Endothelial cell of umbilical vein (primary cell): ENCODE measurements around the gene RIPK4. TPM values are rescaled to one million over a fixed set of nuclear protein-coding genes. Genes with fewer than 3 reads are reported as not detected.

Experiments
- BruUV-seq: library from RNA; stranded (reverse); fragments of 400-500 nt; replicated peaks from 2 replicates; lab custom pipeline; 2021; lab: Mats Ljungman, UMichigan
- CTCF ChIA-PET: fragments of 300-600, 350-600 bp; sonication (Branson Sonifier 250); formaldehyde crosslinking; loops from one replicate; lab custom pipeline; 2021; ENCODE audit warnings: antibody characterized with exemption, inconsistent platforms; lab: Charles Lee
- POLR2A ChIA-PET: fragments of 300-600, 350-600 bp; sonication (Branson Sonifier 250); formaldehyde crosslinking; loops from one replicate; lab custom pipeline; 2021; ENCODE audit warnings: antibody characterized with exemption, inconsistent platforms; lab: Charles Lee
- DNase-seq: peaks from one replicate; pipeline ENCODE4 v3.0.0-alpha.2; 2011; ENCODE audit warnings: low read depth, low spot score
- FAIRE-seq: peaks from 2 replicates; lab custom pipeline; 2011; peaks lifted over from hg19 to GRCh38; lab: Jason Lieb, UNC
- H2AFZ ChIP-seq: 2 replicates; pipeline ENCODE4 v1.6.0; 2012; ENCODE audit warnings: low read depth, low read length, control low read depth, inconsistent platforms
- H3K27ac ChIP-seq: 2 replicates; pipeline ENCODE4 v1.5.1; 2011; ENCODE audit warnings: low read depth, mild to moderate bottlenecking, control low read depth, low read length, moderate library complexity; ENCODE audit not compliant: insufficient read depth
- H3K27me3 ChIP-seq, 2 experiments: 2 replicates each; pipeline versions ENCODE4 v1.6.0 to v1.6.1; 2011; ENCODE audit warnings: low read length in 2 of 2, mixed read lengths in 1 of 2; ENCODE audit not compliant: control insufficient read depth in 2 of 2, insufficient read depth in 2 of 2
- H3K36me3 ChIP-seq, 2 experiments: 2 replicates in 1 of 2; 3 replicates in 1 of 2; pipeline ENCODE4 v1.5.1; 2011; ENCODE audit warnings: low read length in 2 of 2, mild to moderate bottlenecking in 1 of 2, moderate library complexity in 1 of 2; ENCODE audit not compliant: control insufficient read depth in 2 of 2, insufficient read depth in 2 of 2; ENCODE audit errors: extremely low read depth in 1 of 2
- H3K4me1 ChIP-seq: 3 replicates; pipeline ENCODE4 v1.5.1; 2011; ENCODE audit warnings: mild to moderate bottlenecking, low read length; ENCODE audit not compliant: control insufficient read depth, insufficient read depth; ENCODE audit errors: extremely low read depth
- H3K4me2 ChIP-seq: 2 replicates; pipeline ENCODE4 v1.6.1; 2011; ENCODE audit warnings: low read length, control low read depth, mixed read lengths; ENCODE audit not compliant: insufficient read depth
- H3K4me3 ChIP-seq, 3 experiments: fragments of 200-600 bp in 1 of 3; sonication (generic), shearing (Covaris generic) in 1 of 3; replicated peaks in 1 of 3; 2 replicates each; pipeline ENCODE4 v1.5.1; 2011 to 2016; ENCODE audit warnings: control low read depth in 3 of 3, low read length in 3 of 3, mild to moderate bottlenecking in 2 of 3, inconsistent platforms in 1 of 3, low read depth in 1 of 3, moderate library complexity in 1 of 3; ENCODE audit not compliant: insufficient read depth in 1 of 3
- H3K79me2 ChIP-seq: 2 replicates; pipeline ENCODE4 v1.6.0; 2012; ENCODE audit warnings: low read length, inconsistent platforms; ENCODE audit not compliant: control insufficient read depth, insufficient read depth
- H3K9ac ChIP-seq: replicated peaks from 2 replicates; pipeline ENCODE3; 2011; ENCODE audit warnings: low read length, control low read depth; ENCODE audit not compliant: insufficient read depth; ENCODE audit errors: extremely low read depth
- H3K9me1 ChIP-seq: replicated peaks from 3 replicates; pipeline ENCODE4 v1.6.0; 2011; ENCODE audit warnings: mild to moderate bottlenecking, low read length; ENCODE audit not compliant: control insufficient read depth, insufficient read depth; ENCODE audit errors: extremely low read depth
- H3K9me3 ChIP-seq: replicated peaks from 2 replicates; pipeline ENCODE4 v1.5.1; 2012; ENCODE audit warnings: low read length, inconsistent platforms; ENCODE audit not compliant: control insufficient read depth, insufficient read depth
- H4K20me1 ChIP-seq: replicated peaks from 2 replicates; pipeline ENCODE3; 2011; ENCODE audit warnings: mild to moderate bottlenecking, low read length; ENCODE audit not compliant: control insufficient read depth, insufficient read depth; ENCODE audit errors: extremely low read depth
- EZH2 ChIP-seq: IDR thresholded peaks from 2 replicates; pipeline ENCODE4 v1.6.1; 2012; ENCODE audit warnings: borderline replicate concordance, low read depth, mild to moderate bottlenecking, moderate library complexity, low read length, inconsistent platforms; ENCODE audit not compliant: severe bottlenecking
- FOS ChIP-seq: IDR thresholded peaks from 2 replicates; pipeline ENCODE4 v1.6.1; 2011; ENCODE audit warnings: mild to moderate bottlenecking, low read length, moderate library complexity, borderline replicate concordance; ENCODE audit not compliant: insufficient read depth
- GATA2 ChIP-seq: IDR thresholded peaks from 2 replicates; pipeline ENCODE4 v1.7.0; 2011; ENCODE audit warnings: low read depth, mild to moderate bottlenecking, moderate library complexity, mixed read lengths, low read length; ENCODE audit not compliant: insufficient read length, insufficient read depth
- JUN ChIP-seq: IDR thresholded peaks from 2 replicates; pipeline ENCODE4 v1.6.1; 2011; ENCODE audit warnings: borderline replicate concordance, low read depth; ENCODE audit not compliant: insufficient read length, insufficient read depth
- MYC ChIP-seq: IDR thresholded peaks from one replicate; pipeline ENCODE4 v1.6.1; 2011; ENCODE audit warnings: mild to moderate bottlenecking, low read depth, low read length
- POLR2A ChIP-seq: IDR thresholded peaks from 2 replicates; pipeline ENCODE4 v1.6.1; 2012; ENCODE audit warnings: low read depth, mild to moderate bottlenecking, control low read depth, low read length
- POLR2AphosphoS5 ChIP-seq: IDR thresholded peaks from 2 replicates; pipeline ENCODE4 v1.6.1; 2012; ENCODE audit warnings: low read depth, mild to moderate bottlenecking, control low read depth, low read length, moderate library complexity; ENCODE audit not compliant: insufficient read depth
- dilution Hi-C: fragments of 300-500 bp; cut with MboI; formaldehyde crosslinking; loops from one replicate; pipeline ENCODE4 v1.15.0; 2019; ENCODE audit warnings: low sequenced_read_pairs; ENCODE audit not compliant: extremely low pct_ligation_motif_present
- intact Hi-C: fragments of 100-400 bp; cut with micrococcal nuclease; formaldehyde crosslinking; loops from one replicate; pipeline ENCODE4 v1.10.0; 2022
- polyA plus RNA-seq, 4 experiments: library from polyadenylated mRNA; depleted of rRNA in 3 of 4; stranded (reverse) in 3 of 4; unstranded in 1 of 4; fragments of >200 nt; gene quantifications; 2 replicates each; pipeline versions ENCODE4 v1.2.1 to v1.2.3, GENCODE V29; 2011 to 2012; ENCODE audit warnings: missing spikeins in 1 of 4
- total RNA-seq: library from RNA; stranded (reverse); gene quantifications from 2 replicates; pipeline ENCODE4 v1.2.3, GENCODE V29; 2021
- TF ChIP-seq, protein P1 (sequence below): IDR thresholded peaks from 2 replicates; pipeline ENCODE4 v1.6.1; 2011; ENCODE audit not compliant: insufficient read depth, insufficient read length
- TF ChIP-seq, protein P2 (sequence below), 2 donors: IDR thresholded peaks; 1 replicate in 1 of 2; 2 replicates in 1 of 2; pipeline ENCODE4 v1.5.1; 2011; ENCODE audit warnings: low read length in 2 of 2, mild to moderate bottlenecking in 2 of 2, moderate library complexity in 2 of 2, control low read depth in 1 of 2, inconsistent platforms in 1 of 2, low read depth in 1 of 2; ENCODE audit not compliant: insufficient read depth in 1 of 2; ENCODE audit errors: extremely low read depth in 1 of 2

Gene RIPK4
- total and polyA plus RNA-seq, 2 donors (not counting 3 experiments of a cell fraction or from before 2014, with no cell fraction given), result not detected

DNA sequence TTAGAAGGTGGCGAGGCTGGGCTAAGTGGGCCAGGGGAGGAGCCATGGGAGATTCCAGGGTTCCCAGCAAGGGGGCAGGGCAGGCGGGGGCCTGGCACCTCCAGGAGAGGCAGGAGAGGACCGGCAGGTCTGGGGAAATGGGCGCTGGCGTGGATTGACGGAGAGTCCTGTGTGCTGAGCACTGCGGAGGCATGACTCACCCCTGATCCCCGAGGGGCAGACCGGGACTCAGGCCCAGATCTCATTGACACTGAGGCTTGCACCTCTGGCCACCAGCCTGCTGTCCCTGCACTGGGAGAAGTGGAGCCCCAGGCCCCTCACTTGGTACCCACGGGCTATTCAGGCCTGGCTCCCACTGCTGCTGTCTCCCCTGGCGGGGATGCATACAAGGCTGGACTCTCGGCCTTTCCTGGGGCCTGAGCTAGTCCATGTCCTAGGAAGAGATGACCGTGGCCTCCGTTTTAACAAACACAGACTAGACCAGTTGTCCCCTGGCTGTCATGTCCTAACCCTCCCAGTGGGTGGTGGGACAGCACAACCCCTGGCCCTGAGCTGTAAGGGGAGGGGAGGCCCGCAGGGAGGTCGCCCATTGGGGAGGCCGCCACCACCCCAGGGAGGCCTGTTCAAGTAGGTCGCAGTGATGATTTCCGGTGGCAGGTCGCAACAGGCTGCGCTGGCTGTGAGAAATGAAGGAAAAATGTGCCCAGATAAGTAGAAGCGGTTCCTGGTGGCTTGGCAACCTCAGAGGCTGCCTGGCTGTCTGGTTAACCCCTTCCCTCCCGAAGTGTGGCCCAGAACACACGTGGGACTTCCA is 39.7 kb downstream of the RIPK4 start:
- CTCF ChIA-PET, result no interaction called here
- dilution Hi-C loops, result no loop called here
- BruUV-seq, result no TSS peak
- Histone ChIP-seq H3K27me3 (peaks cover 18 to 20% of the 10 kb centered on the region in 2 experiments), H3K4me2 (no peak overlapping the region), H3K9me3 (no peaks in the 10 kb centered on the region), H3K27ac (no peak overlapping the region), H3K9me1 (no peaks in the 10 kb centered on the region), H4K20me1 (no peaks in the 10 kb centered on the region), H3K9ac (no peak overlapping the region), H3K79me2 (no peaks in the 10 kb centered on the region), H3K36me3 (no peaks in the 10 kb centered on the region), H3K4me1 (no peaks in the 10 kb centered on the region), H3K4me3 (no peak overlapping the region), H2AFZ (no peak overlapping the region)
- DNase-seq (no peak), FAIRE-seq (no peak)
- intact Hi-C loops, result no loop called here
- POLR2A ChIA-PET, result no interaction called here
- TF ChIP-seq GATA2, result no peak
- TF ChIP-seq, protein P1, sequence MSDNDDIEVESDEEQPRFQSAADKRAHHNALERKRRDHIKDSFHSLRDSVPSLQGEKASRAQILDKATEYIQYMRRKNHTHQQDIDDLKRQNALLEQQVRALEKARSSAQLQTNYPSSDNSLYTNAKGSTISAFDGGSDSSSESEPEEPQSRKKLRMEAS, result no peak
- no peak for TF ChIP-seq JUN
- TF ChIP-seq MYC, result no peak
- TF ChIP-seq POLR2A, result no peak
- TF ChIP-seq FOS, result no peak
- TF ChIP-seq, protein P2, sequence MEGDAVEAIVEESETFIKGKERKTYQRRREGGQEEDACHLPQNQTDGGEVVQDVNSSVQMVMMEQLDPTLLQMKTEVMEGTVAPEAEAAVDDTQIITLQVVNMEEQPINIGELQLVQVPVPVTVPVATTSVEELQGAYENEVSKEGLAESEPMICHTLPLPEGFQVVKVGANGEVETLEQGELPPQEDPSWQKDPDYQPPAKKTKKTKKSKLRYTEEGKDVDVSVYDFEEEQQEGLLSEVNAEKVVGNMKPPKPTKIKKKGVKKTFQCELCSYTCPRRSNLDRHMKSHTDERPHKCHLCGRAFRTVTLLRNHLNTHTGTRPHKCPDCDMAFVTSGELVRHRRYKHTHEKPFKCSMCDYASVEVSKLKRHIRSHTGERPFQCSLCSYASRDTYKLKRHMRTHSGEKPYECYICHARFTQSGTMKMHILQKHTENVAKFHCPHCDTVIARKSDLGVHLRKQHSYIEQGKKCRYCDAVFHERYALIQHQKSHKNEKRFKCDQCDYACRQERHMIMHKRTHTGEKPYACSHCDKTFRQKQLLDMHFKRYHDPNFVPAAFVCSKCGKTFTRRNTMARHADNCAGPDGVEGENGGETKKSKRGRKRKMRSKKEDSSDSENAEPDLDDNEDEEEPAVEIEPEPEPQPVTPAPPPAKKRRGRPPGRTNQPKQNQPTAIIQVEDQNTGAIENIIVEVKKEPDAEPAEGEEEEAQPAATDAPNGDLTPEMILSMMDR (IDR thresholded peaks at IDR 0.05; ENCODE audit: extremely low read depth in 1 of 2, insufficient read depth in 1 of 2, low read depth in 1 of 2, low read length in 2 of 2), result no peak
- no peak for TF ChIP-seq POLR2AphosphoS5
- no peak for TF ChIP-seq EZH2
